GM06990 (cell line): ENCODE data around the gene NEUROD1.
"Not testable (repeated sequence)": the region's sequence is repeated elsewhere in the genome, so short reads cannot be mapped to it uniquely, and the experiment has no call there.

ENCODE experiments used
- DNase-seq: peaks from one replicate; pipeline ENCODE4 v3.0.0-alpha.2; 2011; ENCODE audit not compliant: insufficient read length; ENCODE audit errors: extremely low read depth
- H3K27me3 ChIP-seq: replicated peaks from 2 replicates; pipeline ENCODE4 v1.6.0; 2011; ENCODE audit warnings: low read length; ENCODE audit not compliant: control insufficient read depth, insufficient read depth
- H3K36me3 ChIP-seq: 2 replicates; pipeline ENCODE4 v1.5.1; 2011; ENCODE audit warnings: low read length; ENCODE audit not compliant: control insufficient read depth, insufficient read depth
- H3K4me3 ChIP-seq: replicated peaks from 2 replicates; pipeline ENCODE4 v1.5.1; 2011; ENCODE audit warnings: low read depth, mild to moderate bottlenecking, control low read depth, low read length
- TF ChIP-seq, protein P1 (sequence below): IDR thresholded peaks from 2 replicates; pipeline ENCODE4 v1.5.1; 2011; ENCODE audit warnings: low read length, control low read depth, mild to moderate bottlenecking, inconsistent platforms; ENCODE audit not compliant: insufficient read depth, poor library complexity, severe bottlenecking

NEUROD1 gene

DNA sequence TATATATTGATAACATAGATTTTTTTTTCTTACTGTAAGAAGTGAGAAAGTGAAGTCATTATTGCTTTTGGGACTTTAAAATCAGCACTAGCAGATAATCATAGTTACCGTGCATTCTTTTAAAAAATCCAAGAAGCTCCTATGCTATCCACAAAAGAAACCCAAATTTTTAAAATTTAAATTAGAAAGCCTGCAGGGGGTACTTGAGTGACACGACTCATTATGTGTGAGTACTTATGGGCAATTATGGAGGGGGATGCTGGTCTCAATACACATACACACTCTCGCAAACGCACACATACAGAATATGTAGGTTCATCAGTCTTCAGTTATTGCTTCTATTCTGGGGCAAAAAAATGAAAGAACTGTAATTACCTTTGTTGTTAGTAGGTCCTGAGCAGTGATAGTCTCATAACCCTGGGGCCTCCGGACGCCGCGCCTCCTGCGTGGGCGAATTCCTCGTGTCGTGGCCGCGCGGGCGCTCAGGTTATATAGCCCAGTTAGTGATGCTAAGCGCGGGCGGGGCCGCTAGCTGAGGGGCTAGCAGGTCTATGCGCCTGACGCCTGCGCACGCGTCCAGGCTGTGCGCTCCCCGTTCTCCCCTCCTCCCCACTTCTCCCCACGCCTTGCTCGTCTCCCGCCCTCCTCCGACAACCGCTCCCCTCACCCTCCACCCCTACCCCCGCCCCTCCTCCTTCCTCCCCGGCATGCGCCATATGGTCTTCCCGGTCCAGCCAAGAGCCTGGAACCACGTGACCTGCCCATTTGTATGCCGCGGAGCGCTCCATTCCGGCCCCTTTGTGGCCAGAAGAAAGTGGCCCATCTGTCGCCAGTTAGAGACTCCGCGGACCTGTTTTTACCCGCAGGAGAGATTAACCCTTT, at the start of gene NEUROD1:
TSS of gene NEUROD1 (minus strand) at position 463 of the 882 bp plus-strand sequence. CDS start 1,657 bp downstream, outside the sequence.
- TF ChIP-seq, protein P1, sequence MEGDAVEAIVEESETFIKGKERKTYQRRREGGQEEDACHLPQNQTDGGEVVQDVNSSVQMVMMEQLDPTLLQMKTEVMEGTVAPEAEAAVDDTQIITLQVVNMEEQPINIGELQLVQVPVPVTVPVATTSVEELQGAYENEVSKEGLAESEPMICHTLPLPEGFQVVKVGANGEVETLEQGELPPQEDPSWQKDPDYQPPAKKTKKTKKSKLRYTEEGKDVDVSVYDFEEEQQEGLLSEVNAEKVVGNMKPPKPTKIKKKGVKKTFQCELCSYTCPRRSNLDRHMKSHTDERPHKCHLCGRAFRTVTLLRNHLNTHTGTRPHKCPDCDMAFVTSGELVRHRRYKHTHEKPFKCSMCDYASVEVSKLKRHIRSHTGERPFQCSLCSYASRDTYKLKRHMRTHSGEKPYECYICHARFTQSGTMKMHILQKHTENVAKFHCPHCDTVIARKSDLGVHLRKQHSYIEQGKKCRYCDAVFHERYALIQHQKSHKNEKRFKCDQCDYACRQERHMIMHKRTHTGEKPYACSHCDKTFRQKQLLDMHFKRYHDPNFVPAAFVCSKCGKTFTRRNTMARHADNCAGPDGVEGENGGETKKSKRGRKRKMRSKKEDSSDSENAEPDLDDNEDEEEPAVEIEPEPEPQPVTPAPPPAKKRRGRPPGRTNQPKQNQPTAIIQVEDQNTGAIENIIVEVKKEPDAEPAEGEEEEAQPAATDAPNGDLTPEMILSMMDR = no peak
- DNase-seq = no peak
- Histone ChIP-seq H3K4me3 (peak within 1 kb of the TSS; percentile 24; the same call in 1 of the 2 replicates), H3K27me3 (peaks cover 5% of the 10 kb centered on the region), H3K36me3 (no peaks in the 10 kb centered on the region)

GRCh38 chr2:181725476-181725875, 45.2 kb upstream of the NEUROD1 start:
- H3K36me3 ChIP-seq = no peaks in the 10 kb centered on the region
- H3K4me3 ChIP-seq = no peak overlapping the region
- no peak for DNase-seq
- TF ChIP-seq, protein P1 = no peak
- no peaks in the 10 kb centered on the region for H3K27me3 ChIP-seq

DNA sequence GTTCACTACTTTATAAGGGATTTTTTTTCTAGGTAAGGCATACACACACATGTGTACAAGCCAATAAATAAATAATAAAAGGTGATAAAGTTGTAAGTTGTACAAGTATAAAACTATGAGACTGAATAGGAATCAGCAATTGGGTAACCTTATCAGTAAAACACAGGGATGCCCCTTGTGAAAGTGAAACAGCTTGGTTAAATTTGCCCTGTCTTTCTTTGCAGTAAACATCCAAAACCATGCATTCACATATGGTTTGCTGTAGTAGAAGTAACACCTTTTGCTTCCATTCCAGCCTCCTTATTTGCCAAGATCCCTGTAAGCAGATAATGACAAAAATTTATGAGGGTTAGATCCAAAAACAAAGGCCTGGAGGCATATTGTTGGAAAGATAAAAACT, 44.3 kb upstream of the NEUROD1 start:
- DNase-seq = no peak
- TF ChIP-seq, protein P1 = no peak

DNA sequence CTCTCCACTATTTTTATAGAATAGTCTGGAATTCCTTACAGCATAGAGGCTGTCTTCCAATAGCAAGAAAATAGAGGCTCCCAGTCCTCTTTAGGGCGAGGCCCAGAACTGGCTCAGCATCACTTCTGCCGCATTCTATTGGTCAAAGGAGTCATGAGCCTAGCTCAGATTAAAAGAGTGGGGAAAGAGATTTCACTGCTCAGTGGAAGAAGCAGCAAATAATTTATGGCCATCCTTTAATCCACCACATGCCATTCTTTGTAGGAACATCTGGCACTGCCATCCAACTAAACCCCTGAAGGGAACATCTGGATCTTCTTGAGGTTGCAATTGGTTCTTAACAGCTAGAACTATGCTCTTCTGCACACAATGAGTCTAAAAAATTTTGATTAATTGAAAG, 43.4 kb upstream of the NEUROD1 start:
- no peak for DNase-seq
- no peaks in the 10 kb centered on the region for H3K36me3 ChIP-seq
- no peak overlapping the region for H3K4me3 ChIP-seq
- TF ChIP-seq, protein P1 = no peak
- H3K27me3 ChIP-seq = no peaks in the 10 kb centered on the region

More for the DNA sequence above, 44.3 kb upstream of the NEUROD1 start:
- no peak overlapping the region for H3K4me3 ChIP-seq
- H3K27me3 ChIP-seq = no peaks in the 10 kb centered on the region
- no peaks in the 10 kb centered on the region for H3K36me3 ChIP-seq

DNA sequence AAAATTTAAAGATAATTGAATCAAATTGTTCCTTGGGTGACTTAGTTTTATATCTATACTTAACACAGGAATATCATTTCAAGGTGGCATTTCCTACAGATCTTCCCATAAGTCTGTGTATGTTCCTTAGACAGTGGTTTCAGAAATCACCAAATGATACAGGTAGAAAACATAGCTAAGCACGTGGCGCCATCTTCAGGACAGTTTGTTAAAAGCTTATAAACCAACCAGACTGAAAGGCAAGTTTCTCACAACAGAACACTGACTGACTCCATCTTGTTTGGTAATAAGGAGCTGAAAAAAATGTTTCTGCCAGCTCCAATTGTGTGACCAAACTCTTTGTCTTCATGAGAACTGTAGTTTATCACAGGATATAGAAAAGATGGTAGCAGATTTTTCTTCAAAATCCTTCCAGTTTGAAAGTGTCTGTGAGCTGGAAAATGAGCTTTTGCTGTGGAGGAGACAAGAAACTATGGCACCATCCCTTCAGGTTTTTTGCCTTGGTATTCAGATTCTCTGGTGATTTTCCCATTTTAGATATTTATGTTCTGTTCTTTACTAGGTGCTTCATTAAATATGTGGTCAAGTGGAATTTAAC, 34.8 kb upstream of the NEUROD1 start:
- Histone ChIP-seq H3K36me3 (no peaks in the 10 kb centered on the region), H3K27me3 (no peaks in the 10 kb centered on the region), H3K4me3 (no peak overlapping the region)
- TF ChIP-seq, protein P1 = peak; percentile 56
- DNase-seq = peak; percentile 18

DNA sequence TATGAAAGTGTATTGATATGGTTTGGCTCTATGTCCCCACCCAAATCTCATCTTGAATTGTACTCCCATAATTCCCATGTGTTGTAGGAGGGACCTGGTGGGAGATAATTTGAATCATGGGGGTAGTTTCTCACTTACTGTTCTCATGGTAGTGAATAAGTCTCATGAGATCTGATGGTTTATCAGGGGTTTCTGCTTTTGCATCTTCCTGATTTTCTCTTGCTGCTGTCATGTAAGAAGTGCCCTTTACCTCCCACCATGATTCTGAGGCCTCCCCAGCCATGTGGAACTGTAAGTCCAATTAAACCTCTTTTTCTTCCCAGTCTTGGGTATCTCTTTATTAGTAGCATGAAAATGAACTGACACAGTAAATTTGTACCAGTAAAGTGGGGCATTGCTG, 30.7 kb upstream of the NEUROD1 start:
- H3K4me3 ChIP-seq, H3K27me3 ChIP-seq, H3K36me3 ChIP-seq, DNase-seq: not testable (repeated sequence)

GRCh38 chr2:181702519-181702918, 22.2 kb upstream of the NEUROD1 start:
- not testable (repeated sequence) for H3K27me3 ChIP-seq, H3K36me3 ChIP-seq, DNase-seq, H3K4me3 ChIP-seq
